Measurements from ENCODE around the gene TMEM203. TPM values are rescaled to one million over a fixed set of nuclear protein-coding genes. Genes with fewer than 3 reads are reported as not detected.
A peak's percentile ranks its signal among the peaks of the same experiment; 100 is the strongest.

TMEM203 gene
- total and polyA plus RNA-seq, 2 of the 13 experiments (the other 11 are each of a cell fraction or from before 2014, with no cell fraction given) = 23.4 to 36.7 TPM

DNA sequence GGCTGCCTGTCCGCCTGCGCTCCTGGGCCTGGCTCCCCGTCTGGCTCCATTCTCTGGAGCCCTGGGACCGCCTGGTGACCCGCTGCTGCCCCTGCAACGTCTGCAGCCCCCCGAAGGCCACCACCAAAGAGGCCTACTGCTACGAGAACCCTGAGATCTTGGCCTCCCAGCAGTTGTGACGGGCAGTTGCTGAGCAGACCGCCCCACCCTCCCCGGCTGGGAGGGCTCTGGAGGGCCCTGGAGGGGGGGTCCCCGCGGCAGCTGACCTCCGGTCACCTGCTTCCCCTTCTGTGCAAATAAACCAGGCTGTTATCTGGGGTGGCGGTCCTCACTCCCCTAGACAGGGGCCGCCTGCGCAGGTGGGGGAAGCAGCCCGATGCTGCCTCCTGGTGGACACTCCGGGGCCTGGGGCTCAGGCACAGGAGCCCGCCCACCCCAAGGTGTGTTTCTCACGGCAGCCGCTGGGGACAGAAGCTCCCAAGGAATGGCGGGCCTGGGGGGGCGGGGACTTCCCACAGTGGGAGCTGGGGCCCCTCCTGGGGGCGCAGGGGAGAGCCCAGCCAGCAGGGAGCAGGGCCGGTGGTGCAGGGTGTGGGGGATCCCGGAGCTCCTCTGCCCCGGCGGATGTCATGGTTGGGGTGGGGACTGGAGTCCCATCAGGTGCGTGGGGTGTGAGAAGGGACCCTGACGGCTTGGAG is 30.9 kb upstream of the TMEM203 start (continued):
- TF ChIP-seq, protein P1, sequence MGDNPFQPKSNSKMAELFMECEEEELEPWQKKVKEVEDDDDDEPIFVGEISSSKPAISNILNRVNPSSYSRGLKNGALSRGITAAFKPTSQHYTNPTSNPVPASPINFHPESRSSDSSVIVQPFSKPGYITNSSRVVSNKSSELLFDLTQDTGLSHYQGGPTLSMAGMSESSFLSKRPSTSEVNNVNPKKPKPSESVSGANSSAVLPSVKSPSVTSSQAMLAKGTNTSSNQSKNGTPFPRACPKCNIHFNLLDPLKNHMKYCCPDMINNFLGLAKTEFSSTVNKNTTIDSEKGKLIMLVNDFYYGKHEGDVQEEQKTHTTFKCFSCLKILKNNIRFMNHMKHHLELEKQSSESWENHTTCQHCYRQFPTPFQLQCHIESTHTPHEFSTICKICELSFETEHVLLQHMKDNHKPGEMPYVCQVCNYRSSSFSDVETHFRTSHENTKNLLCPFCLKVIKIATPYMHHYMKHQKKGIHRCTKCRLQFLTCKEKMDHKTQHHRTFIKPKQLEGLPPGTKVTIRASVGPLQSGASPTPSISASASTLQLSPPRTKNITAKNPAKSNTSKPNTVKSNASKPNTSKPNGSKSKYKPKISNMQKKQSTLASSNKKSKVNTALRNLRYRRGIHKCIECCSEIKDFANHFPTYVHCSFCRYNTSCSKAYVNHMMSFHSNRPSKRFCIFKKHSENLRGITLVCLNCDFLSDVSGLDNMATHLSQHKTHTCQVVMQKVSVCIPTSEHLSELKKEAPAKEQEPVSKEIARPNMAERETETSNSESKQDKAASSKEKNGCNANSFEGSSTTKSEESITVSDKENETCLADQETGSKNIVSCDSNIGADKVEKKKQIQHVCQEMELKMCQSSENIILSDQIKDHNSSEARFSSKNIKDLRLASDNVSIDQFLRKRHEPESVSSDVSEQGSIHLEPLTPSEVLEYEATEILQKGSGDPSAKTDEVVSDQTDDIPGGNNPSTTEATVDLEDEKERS (CRISPR knock-in tag; IDR thresholded peaks at IDR 0.05) = peak; percentile 80
- TF ChIP-seq, protein P2, sequence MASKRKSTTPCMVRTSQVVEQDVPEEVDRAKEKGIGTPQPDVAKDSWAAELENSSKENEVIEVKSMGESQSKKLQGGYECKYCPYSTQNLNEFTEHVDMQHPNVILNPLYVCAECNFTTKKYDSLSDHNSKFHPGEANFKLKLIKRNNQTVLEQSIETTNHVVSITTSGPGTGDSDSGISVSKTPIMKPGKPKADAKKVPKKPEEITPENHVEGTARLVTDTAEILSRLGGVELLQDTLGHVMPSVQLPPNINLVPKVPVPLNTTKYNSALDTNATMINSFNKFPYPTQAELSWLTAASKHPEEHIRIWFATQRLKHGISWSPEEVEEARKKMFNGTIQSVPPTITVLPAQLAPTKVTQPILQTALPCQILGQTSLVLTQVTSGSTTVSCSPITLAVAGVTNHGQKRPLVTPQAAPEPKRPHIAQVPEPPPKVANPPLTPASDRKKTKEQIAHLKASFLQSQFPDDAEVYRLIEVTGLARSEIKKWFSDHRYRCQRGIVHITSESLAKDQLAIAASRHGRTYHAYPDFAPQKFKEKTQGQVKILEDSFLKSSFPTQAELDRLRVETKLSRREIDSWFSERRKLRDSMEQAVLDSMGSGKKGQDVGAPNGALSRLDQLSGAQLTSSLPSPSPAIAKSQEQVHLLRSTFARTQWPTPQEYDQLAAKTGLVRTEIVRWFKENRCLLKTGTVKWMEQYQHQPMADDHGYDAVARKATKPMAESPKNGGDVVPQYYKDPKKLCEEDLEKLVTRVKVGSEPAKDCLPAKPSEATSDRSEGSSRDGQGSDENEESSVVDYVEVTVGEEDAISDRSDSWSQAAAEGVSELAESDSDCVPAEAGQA (IDR thresholded peaks at IDR 0.05; ENCODE audit: low read depth) = no peak
- TF ChIP-seq, protein P2 (CRISPR knock-in tag; IDR thresholded peaks at IDR 0.05; ENCODE audit: borderline replicate concordance) = 0 out of 2 replicates have a peak, but pooled peaks have one; percentile 50
- 0 out of 2 replicates have a peak, but pooled peaks have one; percentile 18 for TF ChIP-seq ZBTB4 (CRISPR knock-in tag; IDR thresholded peaks at IDR 0.05; ENCODE audit: borderline replicate concordance)
- TF ChIP-seq, protein P3, sequence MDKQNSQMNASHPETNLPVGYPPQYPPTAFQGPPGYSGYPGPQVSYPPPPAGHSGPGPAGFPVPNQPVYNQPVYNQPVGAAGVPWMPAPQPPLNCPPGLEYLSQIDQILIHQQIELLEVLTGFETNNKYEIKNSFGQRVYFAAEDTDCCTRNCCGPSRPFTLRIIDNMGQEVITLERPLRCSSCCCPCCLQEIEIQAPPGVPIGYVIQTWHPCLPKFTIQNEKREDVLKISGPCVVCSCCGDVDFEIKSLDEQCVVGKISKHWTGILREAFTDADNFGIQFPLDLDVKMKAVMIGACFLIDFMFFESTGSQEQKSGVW (CRISPR knock-in tag; IDR thresholded peaks at IDR 0.05; ENCODE audit: borderline replicate concordance) = no peak
- TF ChIP-seq ZFP1 (CRISPR knock-in tag; IDR thresholded peaks at IDR 0.05) = no peak
- TF ChIP-seq FOXA1 (IDR thresholded peaks at IDR 0.05) = no peak
- TF ChIP-seq FOXA1 (CRISPR knock-in tag; IDR thresholded peaks at IDR 0.05) = peak; percentile 74
- no peak for TF ChIP-seq MZF1 (CRISPR knock-in tag; IDR thresholded peaks at IDR 0.05; ENCODE audit: borderline replicate concordance)
- TF ChIP-seq KDM1A (CRISPR knock-in tag; IDR thresholded peaks at IDR 0.05) = no peak
- TF ChIP-seq ELF4 (CRISPR knock-in tag; IDR thresholded peaks at IDR 0.05; ENCODE audit: borderline replicate concordance) = no peak
- TF ChIP-seq ONECUT2 (CRISPR knock-in tag; IDR thresholded peaks at IDR 0.05) = no peak
- TF ChIP-seq ZNF337 (CRISPR knock-in tag; IDR thresholded peaks at IDR 0.05; ENCODE audit: borderline replicate concordance, low read depth) = no peak
- TF ChIP-seq SRSF9 (IDR thresholded peaks at IDR 0.05; ENCODE audit: borderline replicate concordance, insufficient read depth, low read depth, low read length, poor library complexity, severe bottlenecking) = no peak
